HepG2 (cell line): Measurements from ENCODE around the gene ORC4. TPM values are rescaled to one million over a fixed set of nuclear protein-coding genes. Genes with fewer than 3 reads are reported as not detected.

Source experiments
- FUBP1 ChIP-seq: sonication (generic); formaldehyde crosslinking; IDR thresholded peaks from 2 replicates; pipeline ENCODE4 v1.5.1; 2020; ENCODE audit warnings: missing genetic modification reagents, mild to moderate bottlenecking, borderline replicate concordance
- HES4 ChIP-seq: sonication (generic); formaldehyde crosslinking; IDR thresholded peaks from 2 replicates; pipeline ENCODE4 v1.9.0; 2021; ENCODE audit warnings: mild to moderate bottlenecking, missing genetic modification reagents, borderline replicate concordance
- HNRNPH1 ChIP-seq: fragments of 200-400 bp; formaldehyde crosslinking; optimal IDR thresholded peaks from 2 replicates; pipeline ENCODE3; 2017; ENCODE audit warnings: mild to moderate bottlenecking, low read depth, low read length
- HOXA7 ChIP-seq: sonication (generic); formaldehyde crosslinking; IDR thresholded peaks from 2 replicates; pipeline ENCODE4 v1.8.1; 2022; ENCODE audit warnings: mild to moderate bottlenecking, missing genetic modification reagents, moderate library complexity
- NR2F6 ChIP-seq, 2 experiments: IDR thresholded peaks; 2 replicates each; pipeline ENCODE4 v1.6.1; 2016; ENCODE audit warnings: antibody characterized with exemption in 1 of 2, mild to moderate bottlenecking in 1 of 2
- PAX8 ChIP-seq: sonication (generic); formaldehyde crosslinking; IDR thresholded peaks from 2 replicates; pipeline ENCODE4 v1.8.0; 2022; ENCODE audit warnings: mild to moderate bottlenecking, missing genetic modification reagents, borderline replicate concordance
- SMAD9 ChIP-seq: sonication (generic); formaldehyde crosslinking; IDR thresholded peaks from 2 replicates; pipeline ENCODE4 v1.5.1; 2020; ENCODE audit warnings: mild to moderate bottlenecking, missing genetic modification reagents
- SMC3 ChIP-seq: IDR thresholded peaks from 2 replicates; pipeline ENCODE4 v1.6.1; 2011; ENCODE audit warnings: low read length, improper control_type of control experiment
- TERF1 ChIP-seq: sonication (generic); formaldehyde crosslinking; IDR thresholded peaks from 2 replicates; pipeline ENCODE4 v1.8.0; 2022; ENCODE audit warnings: mild to moderate bottlenecking, missing genetic modification reagents, moderate library complexity
- TOPORS ChIP-seq: sonication (generic); formaldehyde crosslinking; IDR thresholded peaks from 2 replicates; pipeline ENCODE4 v1.8.0; 2023; ENCODE audit warnings: mild to moderate bottlenecking, missing genetic modification reagents
- ZBTB20 ChIP-seq: sonication (generic); formaldehyde crosslinking; IDR thresholded peaks from 2 replicates; pipeline ENCODE4 v1.8.1; 2023; ENCODE audit warnings: missing genetic modification reagents, low read depth, mild to moderate bottlenecking, borderline replicate concordance
- ZBTB39 ChIP-seq: sonication (generic); formaldehyde crosslinking; IDR thresholded peaks from 2 replicates; pipeline ENCODE4 v1.5.0; 2020; ENCODE audit warnings: missing genetic modification reagents
- ZMYM4 ChIP-seq: sonication (generic); formaldehyde crosslinking; IDR thresholded peaks from 2 replicates; pipeline ENCODE4 v1.8.1; 2023; ENCODE audit warnings: mild to moderate bottlenecking, missing genetic modification reagents
- ZNF331 ChIP-seq: sonication (generic); formaldehyde crosslinking; IDR thresholded peaks from 2 replicates; pipeline ENCODE4 v1.4.0; 2020; ENCODE audit warnings: missing genetic modification reagents
- ZNF335 ChIP-seq: sonication (generic); formaldehyde crosslinking; IDR thresholded peaks from 2 replicates; pipeline ENCODE4 v1.4.0; 2020; ENCODE audit warnings: missing genetic modification reagents
- ZNF367 ChIP-seq: sonication (generic); formaldehyde crosslinking; IDR thresholded peaks from 2 replicates; pipeline ENCODE4 v1.4.0; 2020; ENCODE audit warnings: missing genetic modification reagents, borderline replicate concordance
- ZNF468 ChIP-seq: sonication (generic); formaldehyde crosslinking; IDR thresholded peaks from 2 replicates; pipeline ENCODE4 v1.8.0; 2022; ENCODE audit warnings: mild to moderate bottlenecking, moderate library complexity, missing genetic modification reagents
- ZNF564 ChIP-seq: sonication (generic); formaldehyde crosslinking; IDR thresholded peaks from 2 replicates; pipeline ENCODE4 v1.8.1; 2023; ENCODE audit warnings: mild to moderate bottlenecking, missing genetic modification reagents
- ZNF639 ChIP-seq: conservative IDR thresholded peaks from 2 replicates; pipeline ENCODE4 v1.6.1; 2018; ENCODE audit warnings: missing genetic modification reagents
- ZNF678 ChIP-seq: sonication (generic); formaldehyde crosslinking; IDR thresholded peaks from 2 replicates; pipeline ENCODE4 v1.4.0; 2020; ENCODE audit warnings: mild to moderate bottlenecking, missing genetic modification reagents
- ZNF766 ChIP-seq: sonication (generic); formaldehyde crosslinking; IDR thresholded peaks from 2 replicates; pipeline ENCODE4 v1.5.0; 2020; ENCODE audit warnings: missing genetic modification reagents, borderline replicate concordance
- ZNF775 ChIP-seq: sonication (generic); formaldehyde crosslinking; IDR thresholded peaks from 2 replicates; pipeline ENCODE4 v1.4.0; 2020; ENCODE audit warnings: missing genetic modification reagents, mild to moderate bottlenecking, moderate library complexity, borderline replicate concordance
- polyA plus RNA-seq, 8 experiments: library from polyadenylated mRNA; depleted of rRNA in 3 of 8; stranded (reverse) in 7 of 8; unstranded in 1 of 8; fragments of >200 nt; fragmentation: Illumina TruSeq in 4 of 8; extraction: Trizol in 4 of 8; gene quantifications; 2 replicates each; pipeline versions ENCODE4 v1.2.1 to v1.2.3, GENCODE V29; 2011 to 2016; ENCODE audit warnings: low read depth in 4 of 8, missing spikeins in 1 of 8, mixed read lengths in 1 of 8; ENCODE audit not compliant: insufficient read depth in 1 of 8
- total RNA-seq, 5 experiments: library from RNA; depleted of rRNA; stranded (reverse); fragments of >200 nt; fragmentation: Illumina TruSeq; extraction: Trizol; gene quantifications; 2 replicates each; pipeline ENCODE4 v1.2.3, GENCODE V29; 2016; ENCODE audit warnings: low read depth in 1 of 5

The ORC4 gene
- total and polyA plus RNA-seq, 2 of the 13 experiments (the other 11 are each of a cell fraction or from before 2014, with no cell fraction given) = 28.6 to 84.8 TPM

GRCh38 chr2:148020111-148021058 is at the start of gene ORC4 (continued):
- TF ChIP-seq HES4 (peak; percentile 94; the same call in 1 of the 2 replicates), SMAD9 (no peak), NR2F6 (IDR thresholded peaks at IDR 0.05) (no peak), NR2F6 (CRISPR knock-in tag; IDR thresholded peaks at IDR 0.05) (peak; percentile 36; the same call in 1 of the 2 replicates), ZNF775 (CRISPR knock-in tag) (peak; percentile 28; the same call in 1 of the 2 replicates), TOPORS (CRISPR knock-in tag) (0 out of 2 replicates have a peak, but pooled peaks have one; percentile 68), ZMYM4 (CRISPR knock-in tag) (peak; percentile 98), ZNF335 (CRISPR knock-in tag) (peak; percentile 87), ZNF564 (CRISPR knock-in tag) (peak; percentile 85; the same call in 1 of the 2 replicates), HNRNPH1 (no peak), ZNF367 (CRISPR knock-in tag) (0 out of 2 replicates have a peak, but pooled peaks have one; percentile 80), ZNF331 (peak; percentile 65), ZNF468 (CRISPR knock-in tag) (no peak), ZNF766 (CRISPR knock-in tag) (peak; percentile 96; the same call in 1 of the 2 replicates), TERF1 (CRISPR knock-in tag) (no peak), HOXA7 (no peak), ZNF639 (CRISPR knock-in tag) (peak; percentile 88), ZNF678 (peak; percentile 97), ZBTB20 (CRISPR knock-in tag) (0 out of 2 replicates have a peak, but pooled peaks have one; percentile 59), ZBTB39 (CRISPR knock-in tag) (no peak), FUBP1 (no peak), PAX8 (CRISPR knock-in tag) (peak; percentile 95), SMC3 (peak; percentile 28; the same call in 1 of the 2 replicates)
